ENCODE results near the gene RNF213. TPM values are rescaled to one million over a fixed set of nuclear protein-coding genes. Genes with fewer than 3 reads are reported as not detected.

Gene RNF213
- total RNA-seq, 1 experiment from 2014 or later: 70.5 TPM

DNA sequence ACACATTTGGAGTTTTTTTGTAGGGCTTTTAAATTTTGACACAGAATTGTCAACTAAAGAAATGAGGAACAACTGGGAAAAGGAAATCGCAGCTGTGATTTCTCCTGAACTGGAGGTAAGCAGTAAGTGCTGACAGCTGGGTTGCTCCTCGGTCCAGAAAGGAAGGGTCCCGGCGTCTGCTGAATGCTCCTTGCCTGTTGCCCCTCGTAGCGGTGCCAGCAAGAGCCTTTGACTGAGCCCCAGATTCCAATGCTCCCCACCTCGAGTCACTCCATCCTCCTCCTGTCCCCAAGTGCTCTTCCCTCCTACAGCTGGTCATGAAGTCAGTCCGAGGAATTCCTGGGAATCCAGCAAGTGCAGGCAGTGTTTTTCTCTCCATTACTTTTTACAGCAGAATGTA is 122.3 kb downstream of the RNF213 start (continued):
- TF ChIP-seq FOXP4 (CRISPR knock-in tag; IDR thresholded peaks at IDR 0.05): no peak
- TF ChIP-seq RORB (CRISPR knock-in tag; IDR thresholded peaks at IDR 0.05): no peak

- ChIA-PET CTCF (interaction anchor here (0.8 to 0.9 kb wide), 2 partner anchors 100 to 188 kb away, joined by 3 read pairs; no protein-coding TSS in a partner anchor), POLR2A (no interaction called here)
- Mint-ChIP-seq H3K27me3 (ENCODE audit: low read depth) (no peaks in the 10 kb centered on the region), H3K36me3 (peaks cover 69% of the 10 kb centered on the region), H3K9me3 (no peaks in the 10 kb centered on the region), H3K4me1 (no peaks in the 10 kb centered on the region), H3K4me3 (no peak overlapping the region), H3K27ac (no peak overlapping the region)
- no peak for ATAC-seq
- DNase-seq (ENCODE audit: low spot score): no peak
- TF ChIP-seq ZNF219 (CRISPR knock-in tag; IDR thresholded peaks at IDR 0.05; ENCODE audit: borderline replicate concordance): no peak
- TF ChIP-seq MLX (CRISPR knock-in tag; IDR thresholded peaks at IDR 0.05): no peak
- TF ChIP-seq ZNF423 (CRISPR knock-in tag; IDR thresholded peaks at IDR 0.05): no peak
- TF ChIP-seq, protein P1, sequence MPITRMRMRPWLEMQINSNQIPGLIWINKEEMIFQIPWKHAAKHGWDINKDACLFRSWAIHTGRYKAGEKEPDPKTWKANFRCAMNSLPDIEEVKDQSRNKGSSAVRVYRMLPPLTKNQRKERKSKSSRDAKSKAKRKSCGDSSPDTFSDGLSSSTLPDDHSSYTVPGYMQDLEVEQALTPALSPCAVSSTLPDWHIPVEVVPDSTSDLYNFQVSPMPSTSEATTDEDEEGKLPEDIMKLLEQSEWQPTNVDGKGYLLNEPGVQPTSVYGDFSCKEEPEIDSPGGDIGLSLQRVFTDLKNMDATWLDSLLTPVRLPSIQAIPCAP (CRISPR knock-in tag; IDR thresholded peaks at IDR 0.05): no peak
- TF ChIP-seq, protein P2, sequence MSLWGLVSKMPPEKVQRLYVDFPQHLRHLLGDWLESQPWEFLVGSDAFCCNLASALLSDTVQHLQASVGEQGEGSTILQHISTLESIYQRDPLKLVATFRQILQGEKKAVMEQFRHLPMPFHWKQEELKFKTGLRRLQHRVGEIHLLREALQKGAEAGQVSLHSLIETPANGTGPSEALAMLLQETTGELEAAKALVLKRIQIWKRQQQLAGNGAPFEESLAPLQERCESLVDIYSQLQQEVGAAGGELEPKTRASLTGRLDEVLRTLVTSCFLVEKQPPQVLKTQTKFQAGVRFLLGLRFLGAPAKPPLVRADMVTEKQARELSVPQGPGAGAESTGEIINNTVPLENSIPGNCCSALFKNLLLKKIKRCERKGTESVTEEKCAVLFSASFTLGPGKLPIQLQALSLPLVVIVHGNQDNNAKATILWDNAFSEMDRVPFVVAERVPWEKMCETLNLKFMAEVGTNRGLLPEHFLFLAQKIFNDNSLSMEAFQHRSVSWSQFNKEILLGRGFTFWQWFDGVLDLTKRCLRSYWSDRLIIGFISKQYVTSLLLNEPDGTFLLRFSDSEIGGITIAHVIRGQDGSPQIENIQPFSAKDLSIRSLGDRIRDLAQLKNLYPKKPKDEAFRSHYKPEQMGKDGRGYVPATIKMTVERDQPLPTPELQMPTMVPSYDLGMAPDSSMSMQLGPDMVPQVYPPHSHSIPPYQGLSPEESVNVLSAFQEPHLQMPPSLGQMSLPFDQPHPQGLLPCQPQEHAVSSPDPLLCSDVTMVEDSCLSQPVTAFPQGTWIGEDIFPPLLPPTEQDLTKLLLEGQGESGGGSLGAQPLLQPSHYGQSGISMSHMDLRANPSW (CRISPR knock-in tag; conservative IDR thresholded peaks at IDR 0.05; ENCODE audit: low read depth): no peak
- TF ChIP-seq, protein P3, sequence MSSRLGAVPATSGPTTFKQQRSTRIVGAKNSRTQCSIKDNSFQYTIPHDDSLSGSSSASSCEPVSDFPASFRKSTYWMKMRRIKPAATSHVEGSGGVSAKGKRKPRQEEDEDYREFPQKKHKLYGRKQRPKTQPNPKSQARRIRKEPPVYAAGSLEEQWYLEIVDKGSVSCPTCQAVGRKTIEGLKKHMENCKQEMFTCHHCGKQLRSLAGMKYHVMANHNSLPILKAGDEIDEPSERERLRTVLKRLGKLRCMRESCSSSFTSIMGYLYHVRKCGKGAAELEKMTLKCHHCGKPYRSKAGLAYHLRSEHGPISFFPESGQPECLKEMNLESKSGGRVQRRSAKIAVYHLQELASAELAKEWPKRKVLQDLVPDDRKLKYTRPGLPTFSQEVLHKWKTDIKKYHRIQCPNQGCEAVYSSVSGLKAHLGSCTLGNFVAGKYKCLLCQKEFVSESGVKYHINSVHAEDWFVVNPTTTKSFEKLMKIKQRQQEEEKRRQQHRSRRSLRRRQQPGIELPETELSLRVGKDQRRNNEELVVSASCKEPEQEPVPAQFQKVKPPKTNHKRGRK (CRISPR knock-in tag; IDR thresholded peaks at IDR 0.05; ENCODE audit: borderline replicate concordance): no peak
- no peak for TF ChIP-seq KAT7 (CRISPR knock-in tag; IDR thresholded peaks at IDR 0.05; ENCODE audit: borderline replicate concordance)
- TF ChIP-seq RELA (CRISPR knock-in tag; IDR thresholded peaks at IDR 0.05; ENCODE audit: borderline replicate concordance): no peak
- no peak for TF ChIP-seq FOXP4 (CRISPR knock-in tag; IDR thresholded peaks at IDR 0.05)
- TF ChIP-seq CTCF (IDR thresholded peaks at IDR 0.05): no peak
- no peak for TF ChIP-seq MXD4 (CRISPR knock-in tag; IDR thresholded peaks at IDR 0.05; ENCODE audit: borderline replicate concordance)
- TF ChIP-seq FOXK1 (CRISPR knock-in tag; IDR thresholded peaks at IDR 0.05): no peak
- TF ChIP-seq JAZF1 (CRISPR knock-in tag; IDR thresholded peaks at IDR 0.05): no peak
- no peak for TF ChIP-seq JUN (CRISPR knock-in tag; IDR thresholded peaks at IDR 0.05)
- TF ChIP-seq, protein P4, sequence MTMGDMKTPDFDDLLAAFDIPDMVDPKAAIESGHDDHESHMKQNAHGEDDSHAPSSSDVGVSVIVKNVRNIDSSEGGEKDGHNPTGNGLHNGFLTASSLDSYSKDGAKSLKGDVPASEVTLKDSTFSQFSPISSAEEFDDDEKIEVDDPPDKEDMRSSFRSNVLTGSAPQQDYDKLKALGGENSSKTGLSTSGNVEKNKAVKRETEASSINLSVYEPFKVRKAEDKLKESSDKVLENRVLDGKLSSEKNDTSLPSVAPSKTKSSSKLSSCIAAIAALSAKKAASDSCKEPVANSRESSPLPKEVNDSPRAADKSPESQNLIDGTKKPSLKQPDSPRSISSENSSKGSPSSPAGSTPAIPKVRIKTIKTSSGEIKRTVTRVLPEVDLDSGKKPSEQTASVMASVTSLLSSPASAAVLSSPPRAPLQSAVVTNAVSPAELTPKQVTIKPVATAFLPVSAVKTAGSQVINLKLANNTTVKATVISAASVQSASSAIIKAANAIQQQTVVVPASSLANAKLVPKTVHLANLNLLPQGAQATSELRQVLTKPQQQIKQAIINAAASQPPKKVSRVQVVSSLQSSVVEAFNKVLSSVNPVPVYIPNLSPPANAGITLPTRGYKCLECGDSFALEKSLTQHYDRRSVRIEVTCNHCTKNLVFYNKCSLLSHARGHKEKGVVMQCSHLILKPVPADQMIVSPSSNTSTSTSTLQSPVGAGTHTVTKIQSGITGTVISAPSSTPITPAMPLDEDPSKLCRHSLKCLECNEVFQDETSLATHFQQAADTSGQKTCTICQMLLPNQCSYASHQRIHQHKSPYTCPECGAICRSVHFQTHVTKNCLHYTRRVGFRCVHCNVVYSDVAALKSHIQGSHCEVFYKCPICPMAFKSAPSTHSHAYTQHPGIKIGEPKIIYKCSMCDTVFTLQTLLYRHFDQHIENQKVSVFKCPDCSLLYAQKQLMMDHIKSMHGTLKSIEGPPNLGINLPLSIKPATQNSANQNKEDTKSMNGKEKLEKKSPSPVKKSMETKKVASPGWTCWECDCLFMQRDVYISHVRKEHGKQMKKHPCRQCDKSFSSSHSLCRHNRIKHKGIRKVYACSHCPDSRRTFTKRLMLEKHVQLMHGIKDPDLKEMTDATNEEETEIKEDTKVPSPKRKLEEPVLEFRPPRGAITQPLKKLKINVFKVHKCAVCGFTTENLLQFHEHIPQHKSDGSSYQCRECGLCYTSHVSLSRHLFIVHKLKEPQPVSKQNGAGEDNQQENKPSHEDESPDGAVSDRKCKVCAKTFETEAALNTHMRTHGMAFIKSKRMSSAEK (CRISPR knock-in tag; IDR thresholded peaks at IDR 0.05; ENCODE audit: borderline replicate concordance): no peak
Measured at GRCh38 chr17:80384078-80384960, 123.7 kb downstream of the RNF213 start.

All from WTC11 (cell line).